ENCODE results near the gene TXNDC16. TPM values are rescaled to one million over a fixed set of nuclear protein-coding genes. Genes with fewer than 3 reads are reported as not detected.

TXNDC16 gene
- total and polyA plus RNA-seq, 4 experiments from 2014 or later, result 2.8 to 7.6 (median 5.1) TPM

DNA sequence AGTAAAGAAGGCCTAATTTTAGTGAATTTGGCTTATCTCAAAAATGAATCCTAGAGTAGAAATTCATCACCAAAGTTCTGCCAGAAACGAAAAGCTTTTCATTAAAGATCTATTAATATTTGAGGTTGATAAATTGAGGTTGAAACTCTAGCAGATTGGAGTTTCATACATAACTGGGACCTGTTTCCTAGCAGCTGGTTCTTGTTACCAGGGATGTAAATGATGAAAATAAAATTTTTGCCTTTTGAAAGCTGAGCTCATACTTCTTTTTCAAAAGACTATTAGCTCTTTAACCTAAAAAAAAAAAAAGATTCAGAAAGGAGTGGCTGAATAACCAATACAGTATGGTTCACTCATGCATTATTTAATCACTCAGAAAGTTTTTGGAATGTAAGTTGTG lies 139.9 kb downstream of the TXNDC16 start:
- DNase-seq, result no peak
- H3K27ac Mint-ChIP-seq, result no peak overlapping the region
- H3K4me1 ChIP-seq (ENCODE audit: insufficient read depth, low read length), result peaks cover 14% of the 10 kb centered on the region
- H3K4me3 Mint-ChIP-seq, result no peak overlapping the region
- ChIA-PET CTCF (ENCODE audit: partially characterized antibody) (interaction anchor here (0.6 to 2.1 kb wide), 7 partner anchors 8 to 132 kb away, joined by 3 to 8 read pairs (median 3); no protein-coding TSS in a partner anchor), POLR2A (ENCODE audit: partially characterized antibody) (interaction anchor here (1.0 to 1.1 kb wide), 2 partner anchors 9 to 113 kb away, joined by 3 read pairs; no protein-coding TSS in a partner anchor)
- no peak overlapping the region for H3K27ac ChIP-seq (ENCODE audit: low read depth, low read length)
- H3K9me3 ChIP-seq (ENCODE audit: control insufficient read depth in 1 of 2, low read length in 2 of 2), result no peaks in the 10 kb centered on the region
- peaks cover 15 to 54% (median 22%) of the 10 kb centered on the region in 4 donors for H3K4me1 Mint-ChIP-seq
- H3K4me3 ChIP-seq (ENCODE audit: low read length in 2 of 2), result no peak overlapping the region
- intact Hi-C loops (cut with micrococcal nuclease), result loop anchor here (10.0 kb wide), 1 partner anchor 418 kb away; no protein-coding TSS in a partner anchor
- no peaks in the 10 kb centered on the region for H3K27me3 Mint-ChIP-seq
- H3K36me3 ChIP-seq (ENCODE audit: insufficient read depth, low read length), result no peaks in the 10 kb centered on the region
- H3K36me3 Mint-ChIP-seq, result no peaks in the 10 kb centered on the region
- no peaks in the 10 kb centered on the region for H3K27me3 ChIP-seq (ENCODE audit: insufficient read depth, low read length)
- no peaks in the 10 kb centered on the region for H3K9me3 Mint-ChIP-seq

DNA sequence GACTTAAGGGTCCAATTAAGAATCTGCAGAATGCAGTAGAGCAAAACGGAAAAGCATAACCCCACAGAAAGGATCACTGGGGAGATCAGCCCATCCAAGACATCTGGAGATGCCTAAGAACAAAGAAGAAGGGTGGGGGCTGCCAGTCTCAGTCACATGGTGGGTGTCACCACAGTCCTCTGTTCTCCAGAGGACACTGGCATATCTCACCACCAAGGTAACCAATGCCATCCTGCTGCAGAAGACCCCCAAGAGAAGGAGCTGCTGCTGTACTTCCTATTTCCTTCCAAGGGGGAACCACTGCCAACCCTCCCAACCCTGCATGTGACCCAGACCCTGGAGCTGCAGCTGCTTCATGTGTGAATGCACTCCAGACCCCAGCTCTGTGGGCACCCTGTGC lies 147.0 kb downstream of the TXNDC16 start:
- Mint-ChIP-seq H3K36me3 (no peaks in the 10 kb centered on the region), H3K27me3 (no peaks in the 10 kb centered on the region), H3K27ac (peak overlapping the region in 2 of 7 donors; percentile 27 to 43), H3K9me3 (no peaks in the 10 kb centered on the region), H3K4me1 (peaks cover 48 to 75% (median 61%) of the 10 kb centered on the region in 4 donors), H3K4me3 (no peak overlapping the region)
- H3K4me1 ChIP-seq (ENCODE audit: insufficient read depth, low read length), result peaks cover 54% of the 10 kb centered on the region
- ChIA-PET POLR2A (ENCODE audit: partially characterized antibody) (interaction anchor here (1.4 to 2.3 kb wide), 2 partner anchors 80 to 91 kb away, joined by 4 to 7 read pairs; partner anchors contain the start of gene PTGER2), CTCF (ENCODE audit: partially characterized antibody) (interaction anchor here (1.1 to 2.0 kb wide), 4 partner anchors 11 to 105 kb away, joined by 3 to 8 read pairs (median 4); no protein-coding TSS in a partner anchor)
- H3K9me3 ChIP-seq (ENCODE audit: control insufficient read depth in 1 of 2, low read length in 2 of 2), result no peaks in the 10 kb centered on the region
- H3K36me3 ChIP-seq (ENCODE audit: insufficient read depth, low read length), result no peaks in the 10 kb centered on the region
- no peak overlapping the region for H3K27ac ChIP-seq (ENCODE audit: low read depth, low read length)
- intact Hi-C loops (cut with micrococcal nuclease), result no loop called here
- H3K4me3 ChIP-seq (ENCODE audit: low read length in 2 of 2), result no peak overlapping the region
- DNase-seq, result no peak
- no peaks in the 10 kb centered on the region for H3K27me3 ChIP-seq (ENCODE audit: insufficient read depth, low read length)

DNA sequence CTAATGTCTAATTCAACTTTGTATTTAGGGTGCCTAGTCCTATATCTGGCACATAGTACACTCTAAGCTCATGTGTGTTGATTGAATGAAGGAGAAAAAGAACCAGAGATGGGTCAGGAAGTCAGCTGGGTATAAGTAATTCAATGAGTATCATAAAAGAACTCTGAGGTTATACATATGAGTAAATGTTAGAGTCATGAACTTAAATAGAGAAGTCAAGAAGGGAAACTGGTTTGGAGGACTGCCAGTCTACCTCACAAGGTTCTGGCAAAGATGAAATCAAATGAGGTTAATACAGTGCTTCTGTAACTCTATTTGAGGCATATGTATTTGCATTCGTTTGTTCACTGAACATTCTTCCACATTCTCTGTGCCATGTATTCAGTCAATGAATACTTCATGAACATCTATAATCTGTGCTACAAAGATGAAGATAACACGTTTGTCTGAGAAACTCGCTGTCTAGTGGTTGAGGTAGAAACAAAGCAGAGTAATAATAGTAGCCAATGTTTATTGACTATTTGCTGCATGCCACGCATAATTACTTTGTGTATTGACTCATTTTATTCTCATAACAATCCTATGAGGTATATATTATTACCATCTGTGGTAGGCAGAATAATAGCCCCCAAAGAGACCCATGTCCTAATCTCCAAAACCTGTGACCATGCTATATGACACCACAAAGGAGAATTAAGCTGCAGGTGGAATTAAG lies 149.3 kb downstream of the TXNDC16 start:
- Histone ChIP-seq H3K9me3 (ENCODE audit: control insufficient read depth in 1 of 2, low read length in 2 of 2) (no peaks in the 10 kb centered on the region), H3K27me3 (ENCODE audit: insufficient read depth, low read length) (no peaks in the 10 kb centered on the region), H3K36me3 (ENCODE audit: insufficient read depth, low read length) (no peaks in the 10 kb centered on the region), H3K4me3 (ENCODE audit: low read length in 2 of 2) (peak overlapping the region in 1 of 2 donors; percentile 9), H3K4me1 (ENCODE audit: insufficient read depth, low read length) (peaks cover 67% of the 10 kb centered on the region), H3K27ac (ENCODE audit: low read depth, low read length) (no peak overlapping the region)
- no peaks in the 10 kb centered on the region for H3K36me3 Mint-ChIP-seq
- no peaks in the 10 kb centered on the region for H3K9me3 Mint-ChIP-seq
- no peaks in the 10 kb centered on the region for H3K27me3 Mint-ChIP-seq
- peak overlapping the region in 6 of 8 donors; percentile 18 to 70 (median 50) for H3K4me3 Mint-ChIP-seq
- peaks cover 53 to 73% (median 63%) of the 10 kb centered on the region in 4 donors for H3K4me1 Mint-ChIP-seq
- DNase-seq, result peak in 4 of 5 donors; percentile 43 to 54 (median 50)
- POLR2A ChIA-PET (ENCODE audit: partially characterized antibody), result interaction anchor here (0.8 to 0.9 kb wide), 2 partner anchors 10 to 88 kb away, joined by 3 to 4 read pairs; partner anchors contain the start of gene PTGER2
- CTCF ChIA-PET (ENCODE audit: partially characterized antibody), result interaction anchor here (0.8 to 3.5 kb wide), 2 partner anchors 103 to 359 kb away, joined by 3 to 14 read pairs; no protein-coding TSS in a partner anchor
- peak overlapping the region in 6 of 7 donors; percentile 5 to 33 (median 19) for H3K27ac Mint-ChIP-seq
- intact Hi-C loops (cut with micrococcal nuclease), result loop anchor here (5.0 kb wide), 2 partner anchors 51 to 106 kb away; no protein-coding TSS in a partner anchor

DNA sequence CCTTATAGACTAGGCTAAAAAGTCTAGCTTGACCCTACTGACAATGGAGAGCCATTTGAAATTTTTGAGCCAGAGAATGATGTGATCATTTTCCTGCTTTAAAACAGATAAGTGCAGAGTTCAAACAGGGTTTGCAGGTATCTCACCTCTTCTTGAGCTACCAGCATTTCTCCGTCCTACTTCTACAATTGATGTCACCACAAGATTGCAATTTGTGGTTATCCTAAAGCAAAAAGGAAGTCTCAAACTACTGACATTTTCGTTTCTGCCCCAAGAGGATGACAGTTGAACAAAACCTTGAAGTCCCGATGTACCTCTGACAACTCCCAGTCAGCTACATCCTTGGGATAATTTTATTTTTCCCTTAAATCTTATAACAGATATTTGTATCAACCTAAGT lies 151.5 kb downstream of the TXNDC16 start:
- H3K4me1 ChIP-seq (ENCODE audit: insufficient read depth, low read length), result peaks cover 64% of the 10 kb centered on the region
- intact Hi-C loops (cut with micrococcal nuclease), result loop anchor here (2.0 to 5.0 kb wide), 4 partner anchors 16 to 104 kb away; partner anchors contain the start of gene PTGER2
- Mint-ChIP-seq H3K36me3 (no peaks in the 10 kb centered on the region), H3K4me3 (peak overlapping the region in 7 of 8 donors; percentile 0 to 66 (median 43)), H3K27ac (peak overlapping the region; percentile 47 to 75 (median 57)), H3K9me3 (peaks cover 0 to 3% (median 0%) of the 10 kb centered on the region in 8 donors), H3K4me1 (peaks cover 52 to 69% (median 61%) of the 10 kb centered on the region in 4 donors), H3K27me3 (no peaks in the 10 kb centered on the region)
- peak; percentile 39 to 77 (median 64) for DNase-seq
- no peaks in the 10 kb centered on the region for H3K27me3 ChIP-seq (ENCODE audit: insufficient read depth, low read length)
- no peak overlapping the region for H3K4me3 ChIP-seq (ENCODE audit: low read length in 2 of 2)
- ChIA-PET CTCF (ENCODE audit: partially characterized antibody) (interaction anchor here (0.5 to 3.5 kb wide), 14 partner anchors 12 to 491 kb away, joined by 3 to 15 read pairs (median 4); partner anchors contain the start of gene PTGER2), POLR2A (ENCODE audit: partially characterized antibody) (interaction anchor here (0.6 to 3.1 kb wide), 11 partner anchors 9 to 751 kb away, joined by 3 to 44 read pairs (median 3); partner anchors contain the start of gene PTGER2)
- H3K9me3 ChIP-seq (ENCODE audit: control insufficient read depth in 1 of 2, low read length in 2 of 2), result no peaks in the 10 kb centered on the region
- H3K36me3 ChIP-seq (ENCODE audit: insufficient read depth, low read length), result no peaks in the 10 kb centered on the region
- no peak overlapping the region for H3K27ac ChIP-seq (ENCODE audit: low read depth, low read length)

DNA sequence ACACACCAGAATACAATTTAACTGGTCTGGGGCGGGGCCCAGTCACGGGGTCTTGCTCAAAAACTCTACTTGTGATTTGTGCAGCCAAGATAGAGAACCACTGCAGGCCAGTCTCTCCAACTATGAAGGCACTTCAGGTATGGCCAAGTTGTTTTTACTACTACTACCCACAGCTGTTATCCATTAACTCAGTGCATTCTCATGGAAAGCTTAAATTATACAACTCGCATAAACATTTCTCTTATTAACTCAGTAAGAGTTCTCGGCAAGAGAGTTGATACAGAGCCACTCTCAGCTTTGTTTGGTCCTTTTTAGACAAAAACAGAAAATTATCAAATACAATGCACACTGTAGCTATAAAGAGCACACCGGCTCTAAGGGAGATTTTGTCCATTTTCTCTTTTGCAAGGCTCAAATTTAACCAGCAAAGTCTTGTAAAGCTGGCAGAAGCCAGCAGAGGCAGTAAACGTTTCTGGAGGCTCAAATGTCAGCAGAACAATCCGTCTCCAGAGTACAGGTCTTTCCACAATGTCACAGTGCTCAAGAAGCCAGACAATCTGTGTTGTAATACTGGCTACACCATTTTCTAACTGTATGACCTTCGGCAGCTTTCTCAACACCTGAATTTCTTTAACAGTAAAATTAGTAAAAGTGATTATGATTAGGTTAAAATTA lies 152.2 kb downstream of the TXNDC16 start:
- no peaks in the 10 kb centered on the region for H3K36me3 ChIP-seq (ENCODE audit: insufficient read depth, low read length)
- H3K4me1 ChIP-seq (ENCODE audit: insufficient read depth, low read length), result peaks cover 56% of the 10 kb centered on the region

DNA sequence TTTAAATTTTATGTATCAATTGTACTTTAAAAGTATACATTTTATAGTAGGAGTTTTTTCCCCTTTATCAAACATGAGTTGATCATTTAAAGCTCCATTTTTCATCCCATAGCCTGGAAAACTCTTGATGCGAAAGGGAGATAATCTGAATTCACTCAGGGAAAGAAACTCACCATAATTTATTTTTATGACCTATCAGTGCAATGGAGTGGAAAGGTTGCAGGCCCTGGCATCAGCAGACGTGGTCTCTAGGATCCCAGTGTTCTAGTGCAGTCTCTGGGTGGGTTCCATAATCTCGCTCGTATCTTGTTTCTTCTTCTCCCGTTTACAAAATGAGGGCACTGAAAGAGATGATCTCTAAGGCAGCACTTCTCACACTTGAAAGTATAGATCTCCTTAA lies 153.2 kb downstream of the TXNDC16 start:
- Histone ChIP-seq H3K27me3 (ENCODE audit: insufficient read depth, low read length) (no peaks in the 10 kb centered on the region), H3K36me3 (ENCODE audit: insufficient read depth, low read length) (no peaks in the 10 kb centered on the region), H3K27ac (ENCODE audit: low read depth, low read length) (no peak overlapping the region), H3K4me3 (ENCODE audit: low read length in 2 of 2) (no peak overlapping the region), H3K4me1 (ENCODE audit: insufficient read depth, low read length) (peaks cover 52% of the 10 kb centered on the region), H3K9me3 (ENCODE audit: control insufficient read depth in 1 of 2, low read length in 2 of 2) (no peaks in the 10 kb centered on the region)
- Mint-ChIP-seq H3K4me3 (no peak overlapping the region), H3K4me1 (peaks cover 48 to 64% (median 53%) of the 10 kb centered on the region in 4 donors), H3K27me3 (no peaks in the 10 kb centered on the region), H3K9me3 (peaks cover 0 to 3% (median 0%) of the 10 kb centered on the region in 8 donors), H3K36me3 (no peaks in the 10 kb centered on the region), H3K27ac (peak overlapping the region in 5 of 7 donors; percentile 7 to 73 (median 47))
- intact Hi-C loops (cut with micrococcal nuclease), result no loop called here
- no peak for DNase-seq
- ChIA-PET CTCF (ENCODE audit: partially characterized antibody) (interaction anchor here (0.6 to 1.3 kb wide), 3 partner anchors 14 to 94 kb away, joined by 3 to 4 read pairs (median 3); no protein-coding TSS in a partner anchor), POLR2A (ENCODE audit: partially characterized antibody) (interaction anchor here (3.1 kb wide), 1 partner anchor 80 kb away, joined by 10 read pairs; no protein-coding TSS in a partner anchor)

More for the DNA sequence above, 152.2 kb downstream of the TXNDC16 start:
- no peaks in the 10 kb centered on the region for H3K9me3 ChIP-seq (ENCODE audit: control insufficient read depth in 1 of 2, low read length in 2 of 2)
- intact Hi-C loops (cut with micrococcal nuclease), result loop anchor here (2.0 to 5.0 kb wide), 4 partner anchors 17 to 103 kb away; partner anchors contain the start of gene PTGER2
- Mint-ChIP-seq H3K27me3 (no peaks in the 10 kb centered on the region), H3K27ac (peak overlapping the region in 6 of 7 donors; percentile 47 to 75 (median 55)), H3K4me1 (peaks cover 52 to 67% (median 58%) of the 10 kb centered on the region in 4 donors), H3K4me3 (peak overlapping the region in 6 of 8 donors; percentile 0 to 66 (median 42)), H3K36me3 (no peaks in the 10 kb centered on the region), H3K9me3 (peaks cover 0 to 3% (median 0%) of the 10 kb centered on the region in 8 donors)
- ChIA-PET POLR2A (ENCODE audit: partially characterized antibody) (interaction anchor here (0.6 to 3.1 kb wide), 7 partner anchors 8 to 85 kb away, joined by 3 to 44 read pairs (median 3); partner anchors contain the start of gene PTGER2), CTCF (ENCODE audit: partially characterized antibody) (interaction anchor here (0.8 to 3.5 kb wide), 13 partner anchors 13 to 109 kb away, joined by 3 to 15 read pairs (median 4); partner anchors contain the start of gene PTGER2)
- no peaks in the 10 kb centered on the region for H3K27me3 ChIP-seq (ENCODE audit: insufficient read depth, low read length)
- no peak overlapping the region for H3K27ac ChIP-seq (ENCODE audit: low read depth, low read length)
- no peak overlapping the region for H3K4me3 ChIP-seq (ENCODE audit: low read length in 2 of 2)
- no peak for DNase-seq

Measured in CD4-positive, alpha-beta memory T cell (primary cell).